Kidney (tissue), 14 donors: ENCODE results near the gene DNAH17. TPM values are rescaled to one million over a fixed set of nuclear protein-coding genes. Genes with fewer than 3 reads are reported as not detected.

ENCODE experiments used
- DNase-seq, 5 donors: peaks; one replicate each; pipeline ENCODE4 v3.0.0-alpha.2; 2013 to 2020
- FAIRE-seq: peaks from 2 replicates; lab custom pipeline; 2012; peaks lifted over from hg19 to GRCh38; lab: Jason Lieb, UNC
- H3K27ac ChIP-seq, 2 donors: one replicate each; pipeline ENCODE4 v1.7.0; 2013; ENCODE audit warnings: low read depth in 2 of 2, low read length in 2 of 2, inconsistent platforms in 1 of 2
- H3K27me3 ChIP-seq: one replicate; pipeline ENCODE4 v1.7.1; 2013; ENCODE audit warnings: low read length, inconsistent platforms; ENCODE audit not compliant: control insufficient read depth, insufficient read depth
- H3K36me3 ChIP-seq, 3 donors: one replicate each; pipeline versions ENCODE4 v1.7.0 to v1.7.1; 2013; ENCODE audit warnings: low read length in 3 of 3, control low read depth in 1 of 3, inconsistent platforms in 1 of 3; ENCODE audit not compliant: insufficient read depth in 3 of 3, control insufficient read depth in 2 of 3
- H3K4me1 ChIP-seq, 3 donors: one replicate each; pipeline versions ENCODE4 v1.7.0 to v1.7.1; 2013; ENCODE audit warnings: low read length in 3 of 3, inconsistent platforms in 1 of 3, low read depth in 1 of 3; ENCODE audit not compliant: control insufficient read depth in 2 of 3, insufficient read depth in 2 of 3
- H3K4me3 ChIP-seq, 3 donors: one replicate each; pipeline versions ENCODE4 v1.7.0 to v1.8.1; 2013; ENCODE audit warnings: low read length in 3 of 3, control low read depth in 1 of 3, inconsistent platforms in 1 of 3
- H3K9ac ChIP-seq, 3 donors: one replicate each; pipeline versions ENCODE4 v1.7.0 to v1.7.1; 2013; ENCODE audit warnings: low read length in 3 of 3, control low read depth in 1 of 3, inconsistent platforms in 1 of 3
- H3K9me3 ChIP-seq, 3 donors: one replicate each; pipeline versions ENCODE4 v1.7.0 to v1.7.1; 2013; ENCODE audit warnings: low read length in 3 of 3, control low read depth in 1 of 3, inconsistent platforms in 1 of 3; ENCODE audit not compliant: control insufficient read depth in 2 of 3, insufficient read depth in 1 of 3
- CTCF ChIP-seq: IDR thresholded peaks from 3 replicates; pipeline ENCODE4 v1.5.1; 2012; ENCODE audit warnings: mild to moderate bottlenecking, moderate library complexity, borderline replicate concordance; ENCODE audit not compliant: insufficient read depth; ENCODE audit errors: extremely low read depth
- intact Hi-C: fragments of 100-400 bp; cut with DNase I; formaldehyde crosslinking; loops from one replicate; pipeline ENCODE4 v1.11.1; 2022
- polyA plus RNA-seq: library from polyadenylated mRNA; stranded (reverse); fragments of 350-450 nt; fragmentation: Illumina TruSeq; extraction: RNeasy Lipid Tissue Mini Kit (QIAGEN cat#74804); gene quantifications from one replicate; pipeline ENCODE4 v1.2.3, GENCODE V29; 2014; ENCODE audit warnings: low read depth, low replicate concordance; ENCODE audit not compliant: insufficient read depth
- total RNA-seq: library from RNA; stranded (reverse); fragmentation: NEBNext Ultra II Directional; extraction: Animal tissue kit (Norgen Biotek cat#: 25700); gene quantifications from one replicate; pipeline ENCODE4 v1.2.1, GENCODE V29; 2021
- donor health status: control.
- donor health status: control.
- donor health status: control.
- donor health status: control.
- donor health status: control.
- donor health status: DM: yes; HTN: yes; CAD: no.
- donor health status: Normal renal cell carcinoma (clear cell type).

Gene DNAH17
- total and polyA plus RNA-seq, 2 donors from 2014 or later, result 0.09 to 0.17 TPM

GRCh38 chr17:78399028-78399692 is 178.0 kb downstream of the DNAH17 start:
- no peaks in the 10 kb centered on the region for H3K9me3 ChIP-seq
- H3K4me1 ChIP-seq, result no peaks in the 10 kb centered on the region
- intact Hi-C loops, result no loop called here
- H3K36me3 ChIP-seq, result peaks cover 2 to 59% (median 39%) of the 10 kb centered on the region in 3 donors
- FAIRE-seq (no peak), DNase-seq (no peak)
- H3K9ac ChIP-seq, result no peak overlapping the region
- H3K27ac ChIP-seq, result no peak overlapping the region
- no peak overlapping the region for H3K4me3 ChIP-seq
- no peaks in the 10 kb centered on the region for H3K27me3 ChIP-seq
- TF ChIP-seq CTCF, result no peak

- no peak for FAIRE-seq
These were observed 178.8 kb downstream of the DNAH17 start for GRCh38 chr17:78398390-78398789.

GRCh38 chr17:78397681-78398101 is 179.5 kb downstream of the DNAH17 start:
- Histone ChIP-seq H3K9me3 (no peaks in the 10 kb centered on the region), H3K4me3 (no peak overlapping the region), H3K36me3 (peaks cover 2 to 52% (median 37%) of the 10 kb centered on the region in 3 donors), H3K27me3 (no peaks in the 10 kb centered on the region), H3K4me1 (no peaks in the 10 kb centered on the region), H3K27ac (no peak overlapping the region), H3K9ac (no peak overlapping the region)
- DNase-seq (no peak), FAIRE-seq (no peak)
- TF ChIP-seq CTCF, result no peak
- intact Hi-C loops, result no loop called here

More at GRCh38 chr17:78398390-78398789, 178.8 kb downstream of the DNAH17 start:
- Histone ChIP-seq H3K9ac (no peak overlapping the region), H3K36me3 (peaks cover 2 to 56% (median 41%) of the 10 kb centered on the region in 3 donors), H3K27me3 (no peaks in the 10 kb centered on the region), H3K27ac (no peak overlapping the region), H3K9me3 (no peaks in the 10 kb centered on the region), H3K4me1 (no peaks in the 10 kb centered on the region), H3K4me3 (no peak overlapping the region)
- intact Hi-C loops, result no loop called here
- no peak for TF ChIP-seq CTCF
- DNase-seq, result no peak
